AG04449 (cell line): ENCODE measurements around the gene COL4A4.

Source experiments
- CTCF ChIA-PET: fragments of 350-600 bp; formaldehyde crosslinking; extraction: SDS; loops from one replicate; lab custom pipeline; 2021; ENCODE audit warnings: antibody characterized with exemption; lab: Yijun Ruan, JAX
- POLR2A ChIA-PET: fragments of 400-600, 350-600 bp; formaldehyde crosslinking; extraction: SDS; loops from one replicate; lab custom pipeline; 2020; ENCODE audit warnings: antibody characterized with exemption, inconsistent platforms; lab: Yijun Ruan, JAX
- DNase-seq: peaks from one replicate; pipeline ENCODE4 v3.0.0-alpha.2; 2010; ENCODE audit warnings: low read depth, low spot score
- H3K4me3 ChIP-seq: 2 replicates; pipeline ENCODE4 v1.5.1; 2011; ENCODE audit warnings: low read depth, mild to moderate bottlenecking, control low read depth, low read length
- CTCF ChIP-seq: IDR thresholded peaks from one replicate; pipeline ENCODE4 v1.5.1; 2011; ENCODE audit warnings: mild to moderate bottlenecking, moderate library complexity, low read length, control low read depth, inconsistent platforms; ENCODE audit not compliant: insufficient read depth; ENCODE audit errors: missing control alignments

Gene COL4A4

GRCh38 chr2:226999661-227000060, 164.3 kb downstream of the COL4A4 start:
- no peak for DNase-seq
- POLR2A ChIA-PET = no interaction called here
- CTCF ChIA-PET = interaction anchor here (0.9 kb wide), 1 partner anchor 1326 kb away, joined by 3 read pairs; no protein-coding TSS in a partner anchor
- no peak for TF ChIP-seq CTCF
- no peak overlapping the region for H3K4me3 ChIP-seq

GRCh38 chr2:226995625-226996041, 168.4 kb downstream of the COL4A4 start:
- H3K4me3 ChIP-seq = no peak overlapping the region
- DNase-seq = no peak
- no peak for TF ChIP-seq CTCF
- CTCF ChIA-PET = interaction anchor here (1.0 kb wide), 1 partner anchor 1330 kb away, joined by 4 read pairs; no protein-coding TSS in a partner anchor
- POLR2A ChIA-PET = no interaction called here

- CTCF ChIA-PET = interaction anchor here (1.1 to 1.4 kb wide), 2 partner anchors 9 to 192 kb away, joined by 4 to 6 read pairs; no protein-coding TSS in a partner anchor
- TF ChIP-seq CTCF = no peak
- POLR2A ChIA-PET = no interaction called here
- no peak for DNase-seq
- H3K4me3 ChIP-seq = no peak overlapping the region
Observed at GRCh38 chr2:226994775-226995174, 169.2 kb downstream of the COL4A4 start.

GRCh38 chr2:226993171-226993570, 170.8 kb downstream of the COL4A4 start:
- ChIA-PET CTCF (interaction anchor here (0.6 kb wide), 1 partner anchor 190 kb away, joined by 3 read pairs; no protein-coding TSS in a partner anchor), POLR2A (no interaction called here)
- no peak for DNase-seq
- TF ChIP-seq CTCF = no peak
- H3K4me3 ChIP-seq = no peak overlapping the region

- POLR2A ChIA-PET = no interaction called here
- no peak for TF ChIP-seq CTCF
- CTCF ChIA-PET = interaction anchor here (1.4 to 1.5 kb wide), 2 partner anchors 1318 to 1325 kb away, joined by 3 to 5 read pairs; no protein-coding TSS in a partner anchor
Observed at GRCh38 chr2:226991663-226992062, 172.3 kb downstream of the COL4A4 start.

GRCh38 chr2:226985583-226985946, 178.4 kb downstream of the COL4A4 start:
- no peak for DNase-seq
- no peak for TF ChIP-seq CTCF
- H3K4me3 ChIP-seq = no peak overlapping the region
- POLR2A ChIA-PET = no interaction called here
- CTCF ChIA-PET = interaction anchor here (0.6 to 7.9 kb wide), 33 partner anchors 8 to 1324 kb away, joined by 3 to 117 read pairs (median 3); partner anchors contain the start of genes IRS1 and RHBDD1

More at GRCh38 chr2:226991663-226992062, 172.3 kb downstream of the COL4A4 start:
- no peak for DNase-seq
- H3K4me3 ChIP-seq = no peak overlapping the region
